Renal cortical epithelial cell (primary cell): ENCODE data around the gene CPLANE2. TPM values are rescaled to one million over a fixed set of nuclear protein-coding genes. Genes with fewer than 3 reads are reported as not detected.
"Not testable (repeated sequence)": the region's sequence is repeated elsewhere in the genome, so short reads cannot be mapped to it uniquely, and the experiment has no call there.

ENCODE experiments used
- DNase-seq: peaks from one replicate; pipeline ENCODE4 v3.0.0-alpha.2; 2011; ENCODE audit warnings: low read depth
- total RNA-seq: library from RNA; depleted of rRNA; stranded (reverse); fragments of >200 nt; gene quantifications from 2 replicates; pipeline ENCODE4 v1.2.3, GENCODE V29; 2014

CPLANE2 gene
- total RNA-seq, 1 donor from 2014 or later = 10.8 TPM

DNA sequence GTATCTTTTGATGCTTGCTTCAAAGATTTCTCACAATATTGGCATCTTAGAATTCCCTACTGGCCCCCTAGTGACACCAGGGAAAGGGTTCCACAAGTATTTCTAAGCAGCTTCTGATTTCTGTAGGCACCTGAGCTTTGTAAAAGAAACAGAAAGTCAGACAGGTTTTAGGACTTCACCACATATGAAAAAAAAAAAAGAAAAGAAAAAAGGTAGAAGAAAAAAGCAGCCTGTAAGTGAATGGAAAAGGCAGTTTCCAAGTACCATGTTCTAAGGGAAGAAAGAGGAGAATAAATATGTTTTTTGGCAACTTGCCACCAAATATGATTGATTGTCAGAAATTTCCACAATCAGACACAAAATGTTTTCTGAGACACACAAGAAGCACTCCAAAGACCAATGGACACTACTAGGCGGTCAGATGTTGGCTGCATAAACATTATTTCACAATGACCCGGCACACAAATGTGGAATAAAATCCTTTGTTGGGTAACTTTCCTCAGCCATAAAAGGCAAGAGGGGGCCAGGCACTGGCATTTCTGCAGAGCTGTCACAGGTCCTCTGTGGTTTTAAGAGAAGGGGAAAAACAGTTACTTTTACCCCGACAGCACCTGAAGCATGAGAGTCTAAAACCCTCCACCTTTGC, 12.7 kb upstream of the CPLANE2 start:
- peak; percentile 70 for DNase-seq

DNA sequence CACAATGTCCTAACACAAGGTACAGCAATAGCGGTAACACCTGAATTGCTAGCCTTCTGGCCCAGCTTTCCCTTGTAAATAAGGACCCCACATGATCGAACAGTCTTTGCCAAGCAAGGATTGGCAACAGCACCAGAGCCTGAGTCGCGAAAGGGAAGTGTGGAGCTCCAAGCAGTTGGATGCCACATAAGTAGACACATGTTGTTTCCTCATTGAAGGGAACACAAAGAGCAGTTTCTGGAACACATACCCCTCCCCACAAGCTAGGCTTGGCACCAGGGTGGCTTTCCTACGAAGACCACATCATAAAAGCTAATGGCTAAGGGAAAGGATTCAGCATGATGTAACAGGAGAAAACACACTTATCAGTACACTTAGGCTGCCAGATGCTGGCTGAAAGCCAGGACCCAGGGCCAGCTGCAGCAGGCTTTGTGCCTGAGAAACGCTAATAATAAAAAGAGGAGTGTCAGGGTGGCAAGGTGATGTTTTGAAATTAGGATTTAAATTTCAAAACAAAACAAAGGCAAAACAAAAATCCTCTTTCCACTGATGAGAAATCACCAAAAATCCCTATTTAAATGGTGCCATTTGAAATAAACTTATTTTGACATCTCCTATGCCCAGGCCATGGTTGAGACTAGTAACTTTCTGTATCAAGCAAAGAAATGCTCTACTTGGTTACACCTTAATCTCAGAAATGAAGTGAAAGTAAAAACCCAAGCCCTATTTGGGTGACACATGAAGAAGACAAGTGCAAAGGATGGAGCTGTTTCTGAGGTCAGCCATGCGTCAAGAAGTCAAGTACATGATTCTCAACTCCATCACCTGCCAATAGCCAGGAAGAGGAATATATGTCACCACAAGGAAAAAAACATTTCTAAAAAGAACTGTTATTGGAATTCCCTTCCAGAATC, 11.9 kb upstream of the CPLANE2 start:
- peak; percentile 91 for DNase-seq

DNA sequence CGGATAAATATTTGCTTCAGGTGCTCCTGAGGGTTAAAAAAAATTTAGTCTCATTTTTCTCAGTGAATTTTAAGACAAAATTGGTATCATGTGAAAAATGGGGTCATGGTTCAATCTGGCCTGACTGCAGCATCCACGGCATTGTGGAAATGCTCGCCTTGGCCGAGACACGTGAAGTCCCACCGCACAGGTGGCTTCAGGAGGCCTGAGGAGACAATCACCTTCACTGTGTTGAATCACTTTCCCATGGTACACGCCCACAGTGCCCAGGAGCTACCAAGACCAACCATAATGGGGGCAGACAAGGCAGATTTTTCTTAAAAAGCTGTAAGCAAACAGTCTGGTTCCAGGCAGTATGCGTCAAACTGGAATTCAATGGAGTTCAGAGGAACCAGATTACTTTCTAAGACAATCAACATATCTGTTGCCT, 11.0 kb upstream of the CPLANE2 start:
- DNase-seq = no peak

DNA sequence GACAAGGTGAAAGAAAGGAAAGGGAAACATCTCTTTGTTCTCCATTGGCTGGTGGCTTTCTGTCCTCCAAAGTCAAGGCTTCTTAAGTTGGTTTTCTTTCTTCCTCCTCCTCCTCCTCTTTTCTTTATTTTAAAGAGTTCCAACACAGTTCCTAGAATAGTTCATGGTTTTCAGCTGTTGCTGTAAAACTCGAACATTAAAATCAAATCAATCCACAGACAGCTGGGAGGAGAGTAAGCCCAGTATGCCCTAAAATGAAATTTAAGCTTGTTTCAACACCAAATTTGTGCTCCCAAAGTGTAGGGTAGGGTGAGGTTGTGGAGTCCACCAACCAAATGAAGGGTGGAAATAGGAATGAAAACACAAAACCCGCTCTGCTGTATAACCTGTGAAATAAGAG, 10.5 kb upstream of the CPLANE2 start:
- no peak for DNase-seq

DNA sequence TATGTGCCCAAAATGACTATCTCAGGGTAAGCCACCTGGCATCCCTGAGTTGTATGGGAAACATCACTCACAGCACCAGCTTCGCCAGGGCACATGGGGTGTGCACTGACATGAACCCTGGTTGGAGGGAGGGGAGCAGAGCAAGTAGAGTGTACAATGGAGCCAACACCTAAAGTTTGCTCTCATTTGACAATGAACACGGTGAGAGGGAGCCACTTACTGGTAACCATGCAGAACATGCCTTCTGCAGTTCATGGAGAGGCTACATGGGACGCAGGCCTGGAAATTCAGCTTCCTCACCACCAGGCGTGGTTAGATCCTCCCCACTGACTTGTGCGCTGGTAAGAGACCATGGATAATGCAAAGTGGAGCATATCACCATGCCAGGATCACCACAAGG, 10.0 kb upstream of the CPLANE2 start:
- no peak for DNase-seq

DNA sequence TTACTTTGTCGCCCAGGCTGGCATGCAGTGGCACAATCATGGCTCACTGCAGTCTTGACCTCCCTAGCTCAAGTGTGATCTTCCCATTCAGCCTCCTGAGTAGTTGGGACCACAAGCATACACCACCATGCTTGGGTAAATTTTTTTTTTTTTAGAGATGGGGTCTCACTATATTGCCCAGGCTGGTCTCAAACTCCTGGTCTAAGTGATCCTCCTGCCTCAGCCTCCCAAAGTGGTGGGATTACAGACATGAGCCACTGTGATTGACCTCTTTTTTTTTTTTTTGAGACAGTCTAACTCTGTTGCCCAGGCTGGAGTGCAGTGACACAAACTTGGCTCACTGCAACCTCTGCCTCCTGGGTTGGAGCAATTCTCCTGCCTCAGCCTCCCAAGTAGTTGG, 9.3 kb upstream of the CPLANE2 start:
- DNase-seq = not testable (repeated sequence)

DNA sequence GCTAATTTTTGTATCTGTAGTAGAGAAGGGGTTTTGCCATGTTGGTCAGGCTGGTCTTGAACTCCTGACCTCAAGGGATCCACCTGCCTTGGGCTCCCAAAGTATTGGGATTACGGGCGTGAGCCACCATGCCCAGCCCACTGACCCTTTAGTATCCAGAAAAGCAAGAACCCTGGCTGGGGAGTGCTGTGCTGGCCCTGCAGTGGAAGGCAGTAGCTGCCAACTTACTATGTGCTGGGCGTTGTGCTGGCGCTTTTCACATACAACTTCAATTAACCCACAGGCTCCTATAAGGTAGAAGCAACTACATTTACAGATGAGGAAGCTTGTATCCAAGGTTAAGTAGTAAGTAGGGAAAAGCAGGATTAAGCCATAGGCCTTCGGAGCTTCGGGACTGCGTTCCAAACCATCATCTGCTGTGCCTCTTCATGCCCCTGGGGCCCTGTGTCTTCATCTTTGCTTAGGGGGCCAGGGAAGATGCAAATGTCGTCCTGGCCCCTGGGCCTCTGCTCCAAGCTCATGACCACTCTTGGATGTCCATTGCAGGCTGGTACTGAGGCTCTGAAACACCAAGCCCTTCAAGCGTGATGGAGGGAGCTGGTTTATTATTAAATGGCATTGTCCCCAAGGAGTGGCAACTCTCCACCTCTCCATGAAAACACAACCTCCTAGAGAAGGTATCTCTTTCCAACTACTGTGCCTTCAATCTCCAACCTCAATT, 8.7 kb upstream of the CPLANE2 start:
- no peak for DNase-seq

DNA sequence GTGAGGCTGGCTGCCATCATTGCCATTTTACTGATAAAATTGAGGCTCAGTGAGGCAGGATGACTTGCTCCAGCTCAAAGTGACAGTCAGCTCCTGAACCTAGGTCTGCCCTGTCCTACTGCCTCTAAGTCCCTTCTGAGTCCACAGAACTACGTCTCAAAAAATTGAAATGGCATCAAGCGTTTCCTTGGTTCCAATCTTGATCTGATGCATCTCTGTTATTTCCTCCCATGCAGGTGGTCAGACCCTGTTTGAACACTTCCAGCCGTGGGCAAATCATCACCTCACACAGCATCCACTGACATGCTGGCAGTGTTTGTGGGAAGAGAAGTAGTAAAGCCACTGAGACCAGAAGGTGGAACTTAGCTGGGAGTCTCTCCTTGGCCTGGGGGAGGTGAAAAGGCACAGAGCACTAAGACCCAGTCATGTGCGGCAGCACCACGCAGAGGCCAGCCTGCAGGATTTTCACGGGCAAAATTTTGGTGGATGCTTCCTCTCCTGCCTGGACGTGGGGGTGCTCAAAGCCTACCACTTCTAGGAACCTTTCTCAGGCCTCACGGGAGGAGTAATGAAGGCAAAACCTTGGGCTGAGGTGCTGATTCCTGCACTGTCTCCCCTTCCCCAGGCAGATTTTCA, 7.8 kb upstream of the CPLANE2 start:
- DNase-seq = no peak

DNA sequence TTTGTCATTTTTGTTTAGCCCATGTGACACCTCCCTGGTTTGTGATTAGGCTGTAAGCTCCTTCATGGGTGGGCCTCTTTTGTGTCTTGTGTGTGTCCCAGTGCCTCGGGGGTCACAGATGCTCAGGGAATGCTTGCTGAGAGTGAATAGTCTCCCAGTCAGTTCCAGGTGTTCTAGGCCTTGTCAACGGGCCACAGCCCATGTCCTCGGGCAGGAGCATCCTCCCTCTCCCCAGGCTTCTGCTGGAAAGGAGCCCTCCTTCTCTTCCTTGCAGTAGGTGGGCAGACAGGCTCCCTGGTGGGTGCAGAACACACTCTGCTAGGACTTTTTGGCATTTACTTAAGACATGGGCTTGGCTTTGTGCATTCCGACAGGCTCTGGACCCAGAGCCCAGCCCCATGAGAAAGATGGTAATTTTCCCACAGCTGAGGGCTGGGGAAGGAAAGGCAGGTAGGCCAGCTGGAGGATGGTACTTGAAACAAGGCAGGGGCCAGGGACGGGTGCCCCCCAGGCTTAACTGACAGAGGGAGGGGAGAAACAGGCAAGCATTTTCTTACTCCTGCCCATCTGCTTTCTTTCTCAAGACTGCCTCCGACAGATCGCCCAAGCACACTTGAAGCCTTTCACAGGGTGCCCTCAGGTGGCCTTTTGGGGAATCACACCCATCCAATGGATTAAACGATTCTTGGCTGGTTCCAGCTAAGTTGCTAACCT, 7.1 kb upstream of the CPLANE2 start:
- DNase-seq = peak; percentile 76

DNA sequence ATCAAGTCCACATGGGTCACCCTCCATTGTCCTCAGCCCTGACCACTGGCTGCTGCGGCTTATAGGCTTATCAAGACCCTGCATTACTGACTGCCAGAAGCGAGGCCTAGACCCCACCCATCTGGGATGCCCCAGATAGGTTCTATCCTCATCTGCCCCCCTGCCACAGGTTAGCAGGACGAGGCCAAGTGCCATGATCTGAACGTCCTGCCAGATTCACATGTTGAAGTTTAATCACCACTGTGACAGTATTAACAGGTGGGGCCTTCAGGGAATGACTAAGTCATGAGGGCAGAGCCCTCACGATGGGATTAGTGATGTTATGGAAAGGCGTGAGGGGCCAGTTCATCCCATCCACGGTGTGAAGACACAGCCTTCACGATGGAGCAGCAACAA, 6.2 kb upstream of the CPLANE2 start:
- no peak for DNase-seq

DNA sequence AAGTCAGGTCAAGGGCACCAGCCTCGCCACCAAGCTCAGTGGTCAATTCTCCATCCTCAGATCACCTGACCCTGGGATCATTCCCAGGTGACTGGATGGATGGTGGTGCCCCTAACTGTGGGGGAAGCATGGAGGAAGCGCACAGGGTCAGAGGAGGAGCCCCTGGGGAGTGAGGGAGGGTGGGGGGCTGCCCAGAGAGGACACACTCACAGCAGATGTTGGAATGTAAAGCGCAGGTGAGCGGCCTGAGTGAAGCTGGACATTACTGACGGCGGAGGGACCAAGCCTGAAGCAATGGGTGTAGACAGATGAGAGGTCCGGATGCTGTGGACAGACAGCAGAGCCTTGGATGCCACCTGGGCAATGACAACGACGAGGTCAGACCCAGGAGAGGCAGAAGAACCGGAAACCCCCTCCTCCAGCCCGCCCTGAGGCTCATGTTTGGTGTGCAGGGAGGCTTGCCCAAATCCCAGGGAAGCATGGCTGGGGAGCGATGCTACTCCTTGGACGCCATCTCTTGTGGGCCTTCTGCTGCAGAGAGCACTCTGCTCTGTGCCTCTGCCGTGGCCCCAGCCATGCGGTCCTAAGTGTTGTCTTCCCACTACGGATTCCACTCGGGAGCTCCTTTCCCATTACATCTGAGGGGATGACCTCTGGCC, 5.7 kb upstream of the CPLANE2 start:
- DNase-seq = no peak

DNA sequence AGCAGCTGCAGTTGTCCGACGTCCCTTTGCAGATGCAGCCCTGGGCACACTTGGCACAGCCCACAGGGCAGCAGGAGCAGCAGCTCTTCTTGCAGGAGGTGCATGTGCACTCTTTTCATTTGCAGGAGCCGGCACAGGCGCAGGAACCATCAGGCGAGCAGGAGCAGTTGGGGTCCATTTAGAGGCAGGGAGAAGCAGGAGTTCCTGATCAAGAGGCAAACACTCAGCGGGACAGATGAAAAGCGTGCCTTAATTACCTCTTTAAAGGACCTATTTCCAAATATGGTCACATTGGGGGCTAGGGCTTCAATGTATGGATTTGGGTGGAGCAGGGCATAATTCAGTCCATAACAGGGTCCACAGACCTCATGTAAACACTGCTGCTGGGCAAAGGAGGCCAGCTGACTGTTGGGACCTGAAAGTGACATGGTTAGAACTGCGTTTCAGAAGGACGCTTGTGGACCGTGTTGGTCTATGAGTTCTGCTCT, 4.3 kb upstream of the CPLANE2 start:
- DNase-seq = no peak

DNA sequence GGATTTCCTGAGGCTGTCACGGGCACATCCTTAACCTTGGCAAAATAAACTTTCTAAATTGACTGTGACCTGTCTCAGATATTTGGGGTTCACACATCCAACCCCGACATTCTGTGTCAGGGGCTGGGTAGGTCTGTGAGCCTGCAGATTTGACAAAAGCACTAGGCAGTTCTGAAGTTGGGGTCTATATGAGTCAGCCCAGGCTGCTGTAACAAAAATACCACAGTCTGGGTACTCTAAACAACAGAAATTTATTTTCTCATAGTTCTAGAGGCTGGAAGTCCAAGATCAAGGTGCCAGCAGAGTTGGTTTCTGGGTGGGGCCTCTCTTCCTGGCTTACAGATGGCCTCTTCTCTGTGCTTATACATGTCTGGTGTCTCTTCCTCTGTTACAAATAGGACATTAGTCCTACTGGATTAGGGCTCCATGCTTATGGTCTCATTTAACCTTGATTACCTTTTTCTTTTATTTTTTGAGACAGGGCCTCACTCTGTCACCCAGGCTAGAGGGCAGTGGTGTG, 3.0 kb upstream of the CPLANE2 start:
- no peak for DNase-seq

DNA sequence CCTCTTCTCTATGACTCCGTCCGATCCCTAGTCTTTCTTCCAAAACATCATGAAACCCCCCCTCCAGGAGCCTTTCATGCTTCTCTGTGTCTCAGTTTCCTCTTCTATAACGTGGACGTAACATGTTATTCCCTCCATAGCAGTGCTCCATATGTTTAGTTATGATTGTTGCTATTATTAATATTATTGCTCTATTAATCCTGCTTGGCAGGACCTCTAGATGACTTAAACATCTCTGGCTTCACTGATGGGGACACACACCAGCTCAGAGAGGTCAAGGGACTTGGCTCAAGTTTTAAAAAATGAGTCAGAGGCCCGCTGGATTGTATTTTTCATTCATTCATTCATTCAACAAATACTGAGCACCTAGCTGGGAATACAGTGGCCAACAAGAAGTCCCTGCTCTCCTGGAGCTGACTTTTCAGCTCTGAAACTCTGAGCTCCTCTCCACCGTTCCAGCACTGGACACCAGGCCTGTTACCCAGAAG, 404 bp upstream of the CPLANE2 start:
- DNase-seq = peak; percentile 22

DNA sequence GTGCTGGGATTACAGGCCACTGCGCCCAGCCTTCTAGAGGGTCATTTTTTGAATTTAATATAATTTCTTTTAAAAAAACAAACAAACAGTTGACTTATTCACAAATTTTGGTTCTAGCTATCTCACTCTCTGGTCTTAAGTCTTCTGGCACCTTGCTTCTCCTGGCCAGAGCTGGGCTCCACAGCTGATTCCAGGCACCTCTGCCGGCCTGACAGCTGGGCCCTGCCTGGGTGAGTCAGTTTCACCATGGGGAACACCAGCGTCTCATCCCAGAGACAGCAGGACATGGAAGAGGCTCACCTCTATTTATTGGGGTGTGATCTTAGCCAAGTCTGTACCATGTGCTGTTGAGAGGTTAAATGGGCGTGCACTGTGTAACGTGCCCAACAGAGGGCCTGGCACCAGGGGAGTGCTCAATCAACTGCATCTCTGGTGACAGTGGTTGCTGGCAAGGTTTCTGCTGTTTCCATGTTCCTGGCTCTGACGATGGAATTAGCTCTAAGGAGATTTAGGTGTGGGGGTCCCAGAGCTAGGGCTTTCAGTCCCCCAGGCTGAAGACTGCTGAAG, 956 bp downstream of the CPLANE2 start:
- peak; percentile 46 for DNase-seq

DNA sequence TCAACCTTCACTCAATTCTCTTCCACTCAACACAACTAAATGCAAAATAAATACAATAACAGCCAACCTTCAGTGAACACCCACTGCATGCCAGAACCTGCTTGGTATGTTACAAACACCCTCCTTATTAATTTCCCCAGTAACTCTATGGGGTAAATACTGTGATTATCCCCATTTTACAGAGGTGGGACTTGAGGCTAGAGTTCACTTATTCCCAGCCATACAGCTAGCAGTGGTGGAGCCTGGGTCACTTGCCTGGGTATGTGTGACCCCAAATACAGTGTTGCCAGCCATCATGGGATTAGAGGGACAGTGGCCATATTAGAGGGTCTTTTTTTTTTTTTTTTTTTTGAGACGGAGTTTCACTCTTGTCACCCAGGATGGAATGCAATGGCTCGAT, 1.6 kb downstream of the CPLANE2 start:
- no peak for DNase-seq

DNA sequence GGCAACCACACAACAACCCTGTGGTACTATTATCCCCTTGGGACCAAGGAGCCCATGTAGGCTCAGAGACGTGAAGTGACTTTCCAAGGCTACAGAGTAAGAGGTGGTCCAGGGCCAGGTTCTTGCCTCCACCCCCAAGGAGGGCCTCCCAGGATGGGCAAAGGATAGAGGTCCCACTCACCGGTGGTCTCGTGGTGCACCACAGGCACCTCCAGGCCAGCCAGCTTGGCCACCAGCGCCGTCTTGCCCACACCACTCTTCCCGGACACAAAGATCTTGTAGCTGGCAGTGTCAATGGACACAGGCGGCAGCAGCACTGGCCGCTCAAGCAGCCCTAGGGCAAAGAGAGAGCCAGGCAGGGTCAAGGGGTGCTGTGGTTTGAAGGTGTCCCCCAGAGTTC, 3.6 kb downstream of the CPLANE2 start:
- DNase-seq = no peak

DNA sequence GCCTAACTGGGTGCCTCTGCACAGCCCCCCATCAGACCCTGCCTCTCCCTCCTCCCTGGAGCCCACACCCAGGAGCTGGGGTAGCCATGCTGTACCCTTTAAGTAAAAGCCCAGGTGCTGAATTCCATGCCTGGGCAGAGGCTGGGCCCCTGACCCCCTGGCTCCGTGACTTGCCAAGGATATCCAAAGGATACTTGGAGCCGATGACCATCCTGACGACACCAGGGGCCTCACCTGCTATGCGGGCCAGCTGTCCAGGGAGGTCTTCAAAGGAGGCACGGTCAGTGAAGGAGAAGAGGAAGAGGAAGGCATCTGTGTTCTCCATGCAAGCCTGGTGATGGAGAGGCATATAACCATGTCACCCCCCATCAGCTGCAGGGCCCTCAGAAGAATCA, 4.7 kb downstream of the CPLANE2 start:
- no peak for DNase-seq

DNA sequence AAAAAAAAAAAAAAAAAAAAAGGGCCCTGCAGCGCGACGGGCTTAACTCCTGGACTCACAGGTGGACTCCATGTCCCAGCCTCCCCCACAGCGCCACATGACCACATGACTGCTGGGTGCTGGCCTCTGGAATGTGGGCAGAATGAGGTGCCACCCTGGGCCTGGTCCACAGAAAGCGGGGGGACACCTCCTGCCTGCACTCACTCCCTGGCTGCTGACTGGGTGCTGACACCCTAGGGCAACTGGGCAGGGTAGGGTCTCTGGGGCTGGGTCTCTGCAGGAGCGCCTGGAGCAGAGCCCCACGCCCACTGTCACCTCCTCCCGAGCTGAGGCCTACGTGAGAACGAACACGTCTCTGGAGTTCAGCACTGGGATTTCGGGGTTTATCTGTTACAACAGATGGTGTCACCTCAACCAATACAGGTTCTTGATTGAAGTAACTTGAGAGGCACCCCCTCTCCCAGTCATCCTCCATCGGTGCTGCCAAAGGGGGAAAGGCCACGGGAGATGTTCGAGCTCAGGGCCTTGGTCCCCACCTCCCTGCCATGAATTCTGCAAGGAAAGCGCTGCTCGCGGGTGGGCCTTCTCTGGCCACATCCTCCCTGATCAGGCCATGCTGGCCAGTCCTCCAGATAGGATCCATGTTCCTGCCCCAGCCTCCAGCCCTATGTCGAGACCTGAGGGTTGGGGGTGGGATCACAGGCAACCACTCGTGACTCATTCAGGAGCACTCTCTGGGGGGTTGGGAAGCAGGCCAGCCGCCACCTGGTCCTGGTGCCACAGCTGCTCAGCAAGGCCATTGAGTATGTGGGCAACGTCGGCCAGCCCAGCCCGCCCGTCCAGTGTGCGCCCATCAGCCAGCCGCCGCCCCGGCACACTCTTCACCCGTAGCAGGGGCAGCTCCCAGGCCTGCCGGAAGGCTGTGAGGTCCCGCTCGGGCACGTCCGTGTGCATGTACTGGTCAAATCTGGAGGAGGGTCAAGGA, 5.4 kb downstream of the CPLANE2 start:
- no peak for DNase-seq
